Measurements from ENCODE around the gene ADGRD2.

GRCh38 chr9:124487260-124488182, 37.3 kb downstream of the ADGRD2 start:
- TF ChIP-seq POLR2A (IDR thresholded peaks at IDR 0.05) (no peak), CTCF (IDR thresholded peaks at IDR 0.05) (no peak)
